ENCODE results near the gene PDE10A. TPM values are rescaled to one million over a fixed set of nuclear protein-coding genes. Genes with fewer than 3 reads are reported as not detected.

The PDE10A gene
- total and polyA plus RNA-seq, 2 of the 8 experiments (the other 6 are each of a cell fraction or from before 2014, with no cell fraction given) = 1.1 to 2.4 TPM

GRCh38 chr6:165345700-165346099 is 317.3 kb downstream of the PDE10A start (continued):
- TF ChIP-seq, protein P1, sequence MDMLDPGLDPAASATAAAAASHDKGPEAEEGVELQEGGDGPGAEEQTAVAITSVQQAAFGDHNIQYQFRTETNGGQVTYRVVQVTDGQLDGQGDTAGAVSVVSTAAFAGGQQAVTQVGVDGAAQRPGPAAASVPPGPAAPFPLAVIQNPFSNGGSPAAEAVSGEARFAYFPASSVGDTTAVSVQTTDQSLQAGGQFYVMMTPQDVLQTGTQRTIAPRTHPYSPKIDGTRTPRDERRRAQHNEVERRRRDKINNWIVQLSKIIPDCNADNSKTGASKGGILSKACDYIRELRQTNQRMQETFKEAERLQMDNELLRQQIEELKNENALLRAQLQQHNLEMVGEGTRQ (IDR thresholded peaks at IDR 0.05; ENCODE audit: low read length) = no peak
